CD14-positive monocyte (primary cell): Measurements from ENCODE around the gene ZNF593. TPM values are rescaled to one million over a fixed set of nuclear protein-coding genes. Genes with fewer than 3 reads are reported as not detected.

ENCODE experiments used
- DNase-seq, 3 donors: peaks; one replicate each; pipeline ENCODE4 v3.0.0-alpha.2; 2011 to 2022
- H2AFZ ChIP-seq: 2 replicates; pipeline ENCODE4 v1.6.0; 2012; ENCODE audit warnings: mild to moderate bottlenecking, low read depth, low read length, inconsistent platforms; ENCODE audit not compliant: insufficient read depth, poor library complexity, severe bottlenecking
- H3K27ac ChIP-seq, 2 donors: 1 replicate in 1 of 2; 2 replicates in 1 of 2; pipeline ENCODE4 v1.5.1; 2012 to 2013; ENCODE audit warnings: low read length in 2 of 2, control low read depth in 1 of 2, inconsistent platforms in 1 of 2, low read depth in 1 of 2, mild to moderate bottlenecking in 1 of 2
- H3K27me3 ChIP-seq, 2 donors: one replicate each; pipeline versions ENCODE4 v1.6.0 to v1.6.1; 2011 to 2013; ENCODE audit warnings: low read length in 2 of 2; ENCODE audit not compliant: control insufficient read depth in 2 of 2, insufficient read depth in 2 of 2
- H3K36me3 ChIP-seq, 2 donors: replicated peaks in 1 of 2; 1 replicate in 1 of 2; 2 replicates in 1 of 2; pipeline versions ENCODE4 v1.5.1 to v1.6.1; 2012 to 2013; ENCODE audit warnings: low read length in 2 of 2, control low read depth in 1 of 2, inconsistent platforms in 1 of 2, mild to moderate bottlenecking in 1 of 2; ENCODE audit not compliant: insufficient read depth in 2 of 2, control insufficient read depth in 1 of 2
- H3K4me1 ChIP-seq, 2 donors: 1 replicate in 1 of 2; 2 replicates in 1 of 2; pipeline versions ENCODE4 v1.5.1 to v1.6.1; 2012 to 2013; ENCODE audit warnings: low read length in 2 of 2, control low read depth in 1 of 2, inconsistent platforms in 1 of 2, mild to moderate bottlenecking in 1 of 2, moderate library complexity in 1 of 2; ENCODE audit not compliant: insufficient read depth in 2 of 2, control insufficient read depth in 1 of 2
- H3K4me2 ChIP-seq: replicated peaks from 2 replicates; pipeline ENCODE3; 2012; ENCODE audit warnings: low read length, moderate library complexity, mild to moderate bottlenecking; ENCODE audit not compliant: poor library complexity, severe bottlenecking; ENCODE audit errors: extremely low read depth
- H3K4me3 ChIP-seq, 3 experiments: fragments of 200-600 bp in 1 of 3; sonication (generic) in 1 of 3; replicated peaks in 1 of 3; 1 replicate in 2 of 3; 2 replicates in 1 of 3; pipeline ENCODE4 v1.5.1; 2011 to 2013; ENCODE audit warnings: low read length in 3 of 3, mild to moderate bottlenecking in 3 of 3, control low read depth in 2 of 3, low read depth in 2 of 3, inconsistent platforms in 1 of 3, moderate library complexity in 1 of 3
- H3K79me2 ChIP-seq: 2 replicates; pipeline ENCODE4 v1.6.0; 2012; ENCODE audit warnings: mild to moderate bottlenecking, control low read depth, inconsistent platforms, low read length, moderate library complexity; ENCODE audit not compliant: insufficient read depth
- H3K9ac ChIP-seq: 2 replicates; pipeline ENCODE4 v1.6.0; 2017; ENCODE audit warnings: low read length, mild to moderate bottlenecking; ENCODE audit not compliant: insufficient read depth, poor library complexity, severe bottlenecking
- H3K9me3 ChIP-seq, 2 donors: replicated peaks in 1 of 2; 1 replicate in 1 of 2; 2 replicates in 1 of 2; pipeline versions ENCODE4 v1.5.1 to v1.6.1; 2012 to 2013; ENCODE audit warnings: low read length in 2 of 2, control low read depth in 1 of 2; ENCODE audit not compliant: control insufficient read depth in 1 of 2, insufficient read depth in 1 of 2
- H4K20me1 ChIP-seq: 2 replicates; pipeline ENCODE4 v1.6.0; 2012; ENCODE audit warnings: mild to moderate bottlenecking, low read length, control low read depth, moderate library complexity; ENCODE audit not compliant: insufficient read depth
- H3K27ac Mint-ChIP-seq, 7 donors: one replicate each; pipeline ENCODE4 v1.8.0; 2020; ENCODE audit warnings: mild to moderate bottlenecking in 7 of 7, mixed read lengths in 7 of 7, moderate library complexity in 6 of 7, inconsistent platforms in 2 of 7
- H3K27me3 Mint-ChIP-seq, 3 donors: one replicate each; pipeline ENCODE4 v1.8.0; 2021 to 2022; ENCODE audit warnings: low read depth in 3 of 3, mild to moderate bottlenecking in 3 of 3, mixed read lengths in 3 of 3, moderate library complexity in 3 of 3, inconsistent platforms in 1 of 3
- H3K36me3 Mint-ChIP-seq, 2 donors: one replicate each; pipeline ENCODE4 v1.8.0; 2020; ENCODE audit warnings: mixed read lengths in 2 of 2, inconsistent platforms in 1 of 2, mild to moderate bottlenecking in 1 of 2
- H3K4me1 Mint-ChIP-seq: one replicate; pipeline ENCODE4 v1.8.0; 2020; ENCODE audit warnings: mild to moderate bottlenecking, mixed read lengths
- H3K4me3 Mint-ChIP-seq, 2 donors: one replicate each; pipeline ENCODE4 v1.8.0; 2020; ENCODE audit warnings: mild to moderate bottlenecking in 2 of 2, mixed read lengths in 2 of 2, moderate library complexity in 1 of 2
- H3K9me3 Mint-ChIP-seq, 7 donors: one replicate each; pipeline ENCODE4 v1.8.0; 2020 to 2022; ENCODE audit warnings: mixed read lengths in 7 of 7, mild to moderate bottlenecking in 6 of 7, moderate library complexity in 6 of 7, inconsistent platforms in 2 of 7
- WGBS: methylation state at CpG from one replicate; pipeline ENCODE4 v1.1.5; 2013; ENCODE audit warnings: missing lambda C conversion rate; ENCODE audit not compliant: insufficient coverage; 5-methylcytosine and 5-hydroxymethylcytosine counted together
- intact Hi-C, 2 donors: fragments of 100-400 bp; cut with micrococcal nuclease; formaldehyde crosslinking; loops; one replicate each; pipeline versions ENCODE4 v1.15.0 to v1.15.1; 2023
- polyA plus RNA-seq, 3 donors: library from polyadenylated mRNA; depleted of rRNA in 1 of 3; unstranded in 2 of 3; stranded (reverse) in 1 of 3; fragments of 300-500 nt in 2 of 3; fragments of >200 nt in 1 of 3; fragmentation: Illumina TruSeq in 2 of 3; gene quantifications; 1 replicate in 2 of 3; 2 replicates in 1 of 3; pipeline ENCODE4 v1.2.3, GENCODE V29; 2012 to 2021
- TF ChIP-seq, protein P1 (sequence below): fragments of 200-600 bp; IDR thresholded peaks from one replicate; pipeline ENCODE4 v1.8.0; 2022; ENCODE audit warnings: antibody characterized with exemption, mild to moderate bottlenecking

Gene ZNF593
- polyA plus RNA-seq, 3 donors = 23.6 to 36.5 (median 27.8) TPM

DNA sequence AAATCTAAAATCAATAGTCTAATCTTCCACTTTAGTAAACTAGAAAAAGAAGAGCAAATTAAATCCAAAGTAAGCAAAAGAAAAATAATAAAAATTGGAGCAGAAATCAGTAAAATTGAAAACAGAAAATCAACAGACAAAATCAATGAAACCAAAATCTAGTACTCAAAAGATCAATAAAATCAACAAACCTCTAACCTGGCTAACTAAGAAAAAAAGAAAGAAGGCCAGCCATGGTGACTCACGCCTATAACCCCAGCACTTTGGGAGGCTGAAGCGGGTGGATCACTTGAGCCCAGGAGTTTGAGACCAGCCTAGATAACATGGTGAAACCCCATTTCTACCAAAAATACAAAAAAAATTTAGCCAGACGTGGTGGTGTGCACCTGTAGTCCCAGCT is 35.2 kb upstream of the ZNF593 start:
- peaks cover 0 to 2% (median 0%) of the 10 kb centered on the region in 7 donors for H3K9me3 Mint-ChIP-seq
- no peak overlapping the region for H2AFZ ChIP-seq
- TF ChIP-seq, protein P1, sequence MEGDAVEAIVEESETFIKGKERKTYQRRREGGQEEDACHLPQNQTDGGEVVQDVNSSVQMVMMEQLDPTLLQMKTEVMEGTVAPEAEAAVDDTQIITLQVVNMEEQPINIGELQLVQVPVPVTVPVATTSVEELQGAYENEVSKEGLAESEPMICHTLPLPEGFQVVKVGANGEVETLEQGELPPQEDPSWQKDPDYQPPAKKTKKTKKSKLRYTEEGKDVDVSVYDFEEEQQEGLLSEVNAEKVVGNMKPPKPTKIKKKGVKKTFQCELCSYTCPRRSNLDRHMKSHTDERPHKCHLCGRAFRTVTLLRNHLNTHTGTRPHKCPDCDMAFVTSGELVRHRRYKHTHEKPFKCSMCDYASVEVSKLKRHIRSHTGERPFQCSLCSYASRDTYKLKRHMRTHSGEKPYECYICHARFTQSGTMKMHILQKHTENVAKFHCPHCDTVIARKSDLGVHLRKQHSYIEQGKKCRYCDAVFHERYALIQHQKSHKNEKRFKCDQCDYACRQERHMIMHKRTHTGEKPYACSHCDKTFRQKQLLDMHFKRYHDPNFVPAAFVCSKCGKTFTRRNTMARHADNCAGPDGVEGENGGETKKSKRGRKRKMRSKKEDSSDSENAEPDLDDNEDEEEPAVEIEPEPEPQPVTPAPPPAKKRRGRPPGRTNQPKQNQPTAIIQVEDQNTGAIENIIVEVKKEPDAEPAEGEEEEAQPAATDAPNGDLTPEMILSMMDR = no peak
- no CpG with 5 or more reads among the region's 3 CpGs for WGBS
- H3K4me3 ChIP-seq = no peak overlapping the region
- no peak for DNase-seq
- no peaks in the 10 kb centered on the region for H3K9me3 ChIP-seq
- no peak overlapping the region for H3K9ac ChIP-seq
- no peaks in the 10 kb centered on the region for H3K4me1 ChIP-seq
- H3K4me3 Mint-ChIP-seq = no peak overlapping the region
- H3K79me2 ChIP-seq = no peaks in the 10 kb centered on the region
- H3K36me3 Mint-ChIP-seq = no peaks in the 10 kb centered on the region
- no peak overlapping the region for H3K27ac ChIP-seq
- no peaks in the 10 kb centered on the region for H3K36me3 ChIP-seq
- intact Hi-C loops = no loop called here
- H3K27me3 ChIP-seq = no peaks in the 10 kb centered on the region
- H3K4me2 ChIP-seq = no peak overlapping the region
- H4K20me1 ChIP-seq = no peaks in the 10 kb centered on the region
- H3K4me1 Mint-ChIP-seq = peaks cover 2% of the 10 kb centered on the region
- H3K27me3 Mint-ChIP-seq = peaks cover 0 to 3% (median 2%) of the 10 kb centered on the region in 3 donors
- H3K27ac Mint-ChIP-seq = no peak overlapping the region

DNA sequence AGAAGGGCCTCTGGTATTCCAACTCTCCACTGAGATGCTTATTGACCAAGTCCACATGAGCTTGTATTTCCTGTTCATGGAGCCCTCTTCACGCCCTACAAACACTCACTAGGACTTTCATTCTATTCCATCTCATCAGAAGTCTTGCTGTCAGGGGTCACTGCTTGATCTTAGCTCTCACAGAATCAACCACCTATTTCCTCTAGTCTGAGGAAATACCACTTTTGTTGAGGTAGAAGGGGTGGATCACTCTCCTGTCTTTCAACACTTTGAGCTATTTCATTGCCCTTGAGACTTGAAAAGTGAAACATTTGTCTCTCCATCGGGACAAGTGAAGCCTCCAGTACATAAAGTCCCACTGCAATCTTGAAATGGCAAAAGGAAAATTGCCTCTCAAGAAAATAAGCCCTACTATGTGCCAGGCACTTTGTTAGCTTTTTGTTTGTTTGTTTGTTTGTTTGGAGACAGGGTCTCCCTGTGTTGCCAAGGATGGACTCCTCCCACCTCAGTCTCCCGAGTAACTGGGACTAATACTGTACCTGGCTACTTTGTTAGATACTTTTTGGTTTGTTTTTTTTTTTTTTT is 30.6 kb upstream of the ZNF593 start:
- Histone ChIP-seq H3K36me3 (no peaks in the 10 kb centered on the region), H3K4me3 (no peak overlapping the region), H3K27me3 (no peaks in the 10 kb centered on the region), H3K9me3 (no peaks in the 10 kb centered on the region), H4K20me1 (no peaks in the 10 kb centered on the region), H3K4me2 (no peak overlapping the region), H3K79me2 (no peaks in the 10 kb centered on the region), H3K4me1 (peaks cover 9 to 13% of the 10 kb centered on the region in 2 donors), H3K9ac (no peak overlapping the region), H2AFZ (peak overlapping the region; percentile 54), H3K27ac (no peak overlapping the region)
- DNase-seq = no peak
- H3K36me3 Mint-ChIP-seq = no peaks in the 10 kb centered on the region
- TF ChIP-seq, protein P1 = no peak
- H3K27ac Mint-ChIP-seq = peak overlapping the region in 1 of 7 donors; percentile 15
- no CpG with 5 or more reads among the region's 3 CpGs for WGBS
- peaks cover 0 to 2% (median 0%) of the 10 kb centered on the region in 7 donors for H3K9me3 Mint-ChIP-seq
- peaks cover 0 to 1% (median 0%) of the 10 kb centered on the region in 3 donors for H3K27me3 Mint-ChIP-seq
- no peak overlapping the region for H3K4me3 Mint-ChIP-seq
- intact Hi-C loops = no loop called here
- peaks cover 10% of the 10 kb centered on the region for H3K4me1 Mint-ChIP-seq
